Fibroblast of lung (primary cell): ENCODE data around the gene CFAP61. TPM values are rescaled to one million over a fixed set of nuclear protein-coding genes. Genes with fewer than 3 reads are reported as not detected.

Experiments used
- DNase-seq, 2 donors: peaks; one replicate each; pipeline versions ENCODE4 v3.0.0 to v3.0.0-alpha.2; 2010; ENCODE audit warnings: low read depth in 2 of 2
- H2AFZ ChIP-seq: 2 replicates; pipeline ENCODE4 v1.5.1; 2012; ENCODE audit warnings: low read length, control low read depth, inconsistent platforms
- H3K27ac ChIP-seq: 2 replicates; pipeline ENCODE4 v1.5.1; 2011; ENCODE audit warnings: low read length, control low read depth; ENCODE audit not compliant: insufficient read depth
- H3K27me3 ChIP-seq: 2 replicates; pipeline ENCODE4 v1.5.1; 2011; ENCODE audit warnings: mild to moderate bottlenecking, low read length; ENCODE audit not compliant: control insufficient read depth, insufficient read depth
- H3K36me3 ChIP-seq: 2 replicates; pipeline ENCODE4 v1.5.1; 2011; ENCODE audit warnings: low read length; ENCODE audit not compliant: control insufficient read depth, insufficient read depth
- H3K4me1 ChIP-seq: 2 replicates; pipeline ENCODE4 v1.5.1; 2011; ENCODE audit warnings: low read length; ENCODE audit not compliant: control insufficient read depth, insufficient read depth; ENCODE audit errors: extremely low read depth
- H3K4me2 ChIP-seq: 2 replicates; pipeline ENCODE4 v1.5.1; 2011; ENCODE audit warnings: low read length, control low read depth; ENCODE audit not compliant: insufficient read depth; ENCODE audit errors: extremely low read depth
- H3K4me3 ChIP-seq, 4 experiments: fragments of 200-600 bp in 1 of 4; sonication (generic) in 1 of 4; replicated peaks in 1 of 4; 2 replicates each; pipeline ENCODE4 v1.5.1; 2011 to 2016; ENCODE audit warnings: low read length in 4 of 4, low read depth in 3 of 4, mild to moderate bottlenecking in 3 of 4, control low read depth in 2 of 4, inconsistent platforms in 1 of 4, mixed read lengths in 1 of 4; ENCODE audit not compliant: insufficient read depth in 1 of 4; ENCODE audit errors: control extremely low read depth in 1 of 4
- H3K79me2 ChIP-seq: 2 replicates; pipeline ENCODE4 v1.5.1; 2012; ENCODE audit warnings: mild to moderate bottlenecking, low read length, inconsistent platforms; ENCODE audit not compliant: control insufficient read depth, insufficient read depth
- H3K9ac ChIP-seq: 2 replicates; pipeline ENCODE4 v1.5.1; 2011; ENCODE audit warnings: mild to moderate bottlenecking, low read length, control low read depth; ENCODE audit not compliant: insufficient read depth
- H3K9me3 ChIP-seq: 2 replicates; pipeline ENCODE4 v1.5.1; 2012; ENCODE audit warnings: low read depth, low read length; ENCODE audit not compliant: control insufficient read depth, insufficient read depth
- H4K20me1 ChIP-seq: 2 replicates; pipeline ENCODE4 v1.5.1; 2011; ENCODE audit warnings: low read length; ENCODE audit not compliant: control insufficient read depth, insufficient read depth; ENCODE audit errors: extremely low read depth
- CTCF ChIP-seq, 2 donors: IDR thresholded peaks in 1 of 2; conservative IDR thresholded peaks in 1 of 2; 1 replicate in 1 of 2; 2 replicates in 1 of 2; pipeline ENCODE4 v1.5.1; 2011 to 2012; ENCODE audit warnings: low read length in 2 of 2, control low read depth in 1 of 2, inconsistent platforms in 1 of 2, low read depth in 1 of 2, mild to moderate bottlenecking in 1 of 2
- EZH2 ChIP-seq: IDR thresholded peaks from 2 replicates; pipeline ENCODE4 v1.5.1; 2012; ENCODE audit warnings: low read length, control low read depth, mild to moderate bottlenecking; ENCODE audit errors: missing control alignments
- polyA plus RNA-seq, 2 donors: library from polyadenylated mRNA; depleted of rRNA in 1 of 2; stranded (reverse) in 1 of 2; unstranded in 1 of 2; fragments of >200 nt; gene quantifications; 2 replicates each; pipeline ENCODE4 v1.2.1, GENCODE V29; 2011 to 2012; ENCODE audit warnings: missing spikeins in 1 of 2
- total RNA-seq: library from RNA; depleted of rRNA; stranded (reverse); fragments of >200 nt; gene quantifications from 2 replicates; pipeline ENCODE4 v1.2.1, GENCODE V29; 2014

The CFAP61 gene
- total and polyA plus RNA-seq, 2 donors (not counting 1 experiment from before 2014, with no cell fraction given): not detected

GRCh38 chr20:20321917-20322316 lies 269.6 kb downstream of the CFAP61 start:
- Histone ChIP-seq H3K4me2 (no peak overlapping the region), H3K36me3 (no peaks in the 10 kb centered on the region), H3K4me3 (no peak overlapping the region), H3K27me3 (no peaks in the 10 kb centered on the region), H4K20me1 (no peaks in the 10 kb centered on the region), H3K27ac (no peak overlapping the region), H3K4me1 (no peaks in the 10 kb centered on the region), H3K9ac (no peak overlapping the region), H2AFZ (no peak overlapping the region), H3K79me2 (no peaks in the 10 kb centered on the region), H3K9me3 (no peaks in the 10 kb centered on the region)
- DNase-seq: no peak
- TF ChIP-seq EZH2 (no peak), CTCF (conservative IDR thresholded peaks at IDR 0.05 in 1 of 2, IDR thresholded peaks at IDR 0.05 in 1 of 2; ENCODE audit: low read depth in 1 of 2, low read length in 2 of 2) (no peak)

GRCh38 chr20:20322912-20323311 lies 270.6 kb downstream of the CFAP61 start:
- H3K4me2 ChIP-seq: no peak overlapping the region
- H3K4me3 ChIP-seq: no peak overlapping the region
- no peaks in the 10 kb centered on the region for H3K9me3 ChIP-seq

GRCh38 chr20:20327746-20328145 lies 275.4 kb downstream of the CFAP61 start:
- H3K4me3 ChIP-seq: no peak overlapping the region
- TF ChIP-seq EZH2: no peak
- no peak for TF ChIP-seq CTCF (conservative IDR thresholded peaks at IDR 0.05 in 1 of 2, IDR thresholded peaks at IDR 0.05 in 1 of 2; ENCODE audit: low read depth in 1 of 2, low read length in 2 of 2)
- no peaks in the 10 kb centered on the region for H3K9me3 ChIP-seq
- no peaks in the 10 kb centered on the region for H3K4me1 ChIP-seq
- no peaks in the 10 kb centered on the region for H3K27me3 ChIP-seq
- no peaks in the 10 kb centered on the region for H3K36me3 ChIP-seq
- no peak overlapping the region for H3K9ac ChIP-seq
- no peak overlapping the region for H2AFZ ChIP-seq
- DNase-seq: no peak
- H3K4me2 ChIP-seq: no peak overlapping the region
- H3K79me2 ChIP-seq: no peaks in the 10 kb centered on the region
- no peak overlapping the region for H3K27ac ChIP-seq
- H4K20me1 ChIP-seq: no peaks in the 10 kb centered on the region

More at GRCh38 chr20:20322912-20323311, 270.6 kb downstream of the CFAP61 start:
- Histone ChIP-seq H3K79me2 (no peaks in the 10 kb centered on the region), H3K9ac (no peak overlapping the region), H3K27me3 (no peaks in the 10 kb centered on the region), H3K4me1 (no peaks in the 10 kb centered on the region), H3K36me3 (no peaks in the 10 kb centered on the region), H4K20me1 (no peaks in the 10 kb centered on the region), H3K27ac (no peak overlapping the region), H2AFZ (no peak overlapping the region)
- no peak for DNase-seq
- TF ChIP-seq EZH2: no peak
- TF ChIP-seq CTCF (conservative IDR thresholded peaks at IDR 0.05 in 1 of 2, IDR thresholded peaks at IDR 0.05 in 1 of 2; ENCODE audit: low read depth in 1 of 2, low read length in 2 of 2): no peak
